Right lobe of liver (tissue), 6 donors: ENCODE results near the gene KCNQ1. TPM values are rescaled to one million over a fixed set of nuclear protein-coding genes. Genes with fewer than 3 reads are reported as not detected.

Experiments used
- ATAC-seq, 4 donors: fragments of 200-7000 bp; cut with Tn5 transposase; one replicate each; pipeline ENCODE4 v1.9.1; 2020; ENCODE audit warnings: mild to moderate bottlenecking in 4 of 4, moderate library complexity in 4 of 4
- DNase-seq, 3 donors: peaks; one replicate each; pipeline ENCODE4 v3.0.0-alpha.2; 2020
- H3K27ac ChIP-seq, 3 donors: fragments of 200-600 bp; one replicate each; pipeline ENCODE4 v1.8.0; 2022
- H3K27me3 ChIP-seq, 2 donors: fragments of 200-600 bp; one replicate each; pipeline ENCODE4 v1.8.0; 2022
- H3K36me3 ChIP-seq, 4 donors: fragments of 200-600 bp; sonication (generic) in 1 of 4; one replicate each; pipeline versions ENCODE4 v1.5.1 to v1.8.0; 2017 to 2022; ENCODE audit warnings: control low read depth in 1 of 4
- H3K4me1 ChIP-seq, 4 donors: fragments of 200-600 bp; sonication (generic) in 1 of 4; one replicate each; pipeline versions ENCODE4 v1.5.1 to v1.8.0; 2017 to 2022; ENCODE audit warnings: control low read depth in 1 of 4
- H3K4me3 ChIP-seq, 3 donors: fragments of 200-600 bp; one replicate each; pipeline ENCODE4 v1.8.0; 2022
- H3K9me3 ChIP-seq, 4 donors: fragments of 200-600 bp; sonication (generic) in 1 of 4; one replicate each; pipeline versions ENCODE4 v1.5.1 to v1.8.0; 2017 to 2022; ENCODE audit warnings: control low read depth in 1 of 4
- POLR2A ChIP-seq: fragments of 450-650 bp; IDR thresholded peaks from one replicate; pipeline ENCODE4 v1.6.1; 2017; ENCODE audit warnings: antibody characterized with exemption, mild to moderate bottlenecking
- WGBS: methylation state at CpG from one replicate; pipeline ENCODE4 v1.1.6; 2018; ENCODE audit warnings: low coverage, low lambda C conversion rate; ENCODE audit not compliant: insufficient coverage; ENCODE audit errors: missing lambda C conversion rate; 5-methylcytosine and 5-hydroxymethylcytosine counted together
- intact Hi-C, 2 donors: fragments of 100-400 bp; cut with DNase I; formaldehyde crosslinking; loops; one replicate each; pipeline versions ENCODE4 v1.11.2 to v1.14.1; 2022
- total RNA-seq, 6 experiments: library from RNA; depleted of rRNA in 2 of 6; stranded (reverse); fragments of >200 nt in 2 of 6; fragmentation: NEBNext Ultra II Directional in 3 of 6; extraction: Animal tissue kit (Norgen Biotek cat#: 25700) in 3 of 6; gene quantifications; one replicate each; pipeline versions ENCODE4 v1.1.0 to v1.2.4, GENCODE V29; 2016 to 2023
- TF ChIP-seq, protein P1 (sequence below), 4 donors: fragments of 200-600 bp in 3 of 4; fragments of 450-650 bp in 1 of 4; IDR thresholded peaks; one replicate each; pipeline versions ENCODE4 v1.5.1 to v1.8.0; 2016 to 2022; ENCODE audit warnings: antibody characterized with exemption in 4 of 4, mild to moderate bottlenecking in 2 of 4
- donor health status: DM: no; HTN: yes; CAD: no.
- donor health status: DM: no; HTN: no; CAD: no.
- donor health status: DM: no; HTN: no; CAD: no.
- donor health status: DM: no; HTN: yes; CAD: no.
- donor health status: DM: no; HTN: yes; CAD: no.

The KCNQ1 gene
- total RNA-seq, 6 experiments from 2014 or later, result 0.61 to 2.4 (median 1.8) TPM

DNA sequence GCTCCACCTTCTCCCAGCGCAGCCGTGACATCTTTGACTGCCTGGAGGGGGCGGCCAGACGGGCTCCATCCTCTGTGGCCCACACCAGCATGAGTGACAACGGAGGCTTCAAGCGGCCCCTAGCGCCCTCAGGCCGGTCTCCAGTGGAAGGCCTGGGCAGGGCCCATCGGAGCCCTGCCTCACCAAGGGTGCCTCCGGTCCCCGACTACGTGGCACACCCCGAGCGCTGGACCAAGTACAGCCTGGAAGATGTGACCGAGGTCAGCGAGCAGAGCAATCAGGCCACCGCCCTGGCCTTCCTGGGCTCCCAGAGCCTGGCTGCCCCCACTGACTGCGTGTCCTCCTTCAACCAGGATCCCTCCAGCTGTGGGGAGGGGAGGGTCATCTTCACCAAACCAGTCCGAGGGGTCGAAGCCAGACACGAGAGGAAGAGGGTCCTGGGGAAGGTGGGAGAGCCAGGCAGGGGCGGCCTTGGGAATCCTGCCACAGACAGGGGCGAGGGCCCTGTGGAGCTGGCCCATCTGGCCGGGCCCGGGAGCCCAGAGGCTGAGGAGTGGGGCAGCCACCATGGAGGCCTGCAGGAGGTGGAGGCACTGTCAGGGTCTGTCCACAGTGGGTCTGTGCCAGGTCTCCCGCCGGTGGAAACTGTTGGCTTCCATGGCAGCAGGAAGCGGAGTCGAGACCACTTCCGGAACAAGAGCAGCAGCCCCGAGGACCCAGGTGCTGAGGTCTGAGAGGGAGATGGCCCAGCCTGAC lies 41.7 kb upstream of the KCNQ1 start:
- Histone ChIP-seq H3K36me3 (peaks cover 0 to 14% (median 0%) of the 10 kb centered on the region in 4 donors), H3K9me3 (no peaks in the 10 kb centered on the region), H3K4me3 (no peak overlapping the region), H3K27ac (no peak overlapping the region), H3K4me1 (peaks cover 0 to 21% (median 7%) of the 10 kb centered on the region in 4 donors), H3K27me3 (no peaks in the 10 kb centered on the region)
- DNase-seq (no peak), ATAC-seq (no peak)
- TF ChIP-seq POLR2A, result no peak
- TF ChIP-seq, protein P1, sequence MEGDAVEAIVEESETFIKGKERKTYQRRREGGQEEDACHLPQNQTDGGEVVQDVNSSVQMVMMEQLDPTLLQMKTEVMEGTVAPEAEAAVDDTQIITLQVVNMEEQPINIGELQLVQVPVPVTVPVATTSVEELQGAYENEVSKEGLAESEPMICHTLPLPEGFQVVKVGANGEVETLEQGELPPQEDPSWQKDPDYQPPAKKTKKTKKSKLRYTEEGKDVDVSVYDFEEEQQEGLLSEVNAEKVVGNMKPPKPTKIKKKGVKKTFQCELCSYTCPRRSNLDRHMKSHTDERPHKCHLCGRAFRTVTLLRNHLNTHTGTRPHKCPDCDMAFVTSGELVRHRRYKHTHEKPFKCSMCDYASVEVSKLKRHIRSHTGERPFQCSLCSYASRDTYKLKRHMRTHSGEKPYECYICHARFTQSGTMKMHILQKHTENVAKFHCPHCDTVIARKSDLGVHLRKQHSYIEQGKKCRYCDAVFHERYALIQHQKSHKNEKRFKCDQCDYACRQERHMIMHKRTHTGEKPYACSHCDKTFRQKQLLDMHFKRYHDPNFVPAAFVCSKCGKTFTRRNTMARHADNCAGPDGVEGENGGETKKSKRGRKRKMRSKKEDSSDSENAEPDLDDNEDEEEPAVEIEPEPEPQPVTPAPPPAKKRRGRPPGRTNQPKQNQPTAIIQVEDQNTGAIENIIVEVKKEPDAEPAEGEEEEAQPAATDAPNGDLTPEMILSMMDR (IDR thresholded peaks at IDR 0.05), result no peak
- intact Hi-C loops, result no loop called here
- 80% methylated on average over 2 of the region's 31 CpGs for WGBS

DNA sequence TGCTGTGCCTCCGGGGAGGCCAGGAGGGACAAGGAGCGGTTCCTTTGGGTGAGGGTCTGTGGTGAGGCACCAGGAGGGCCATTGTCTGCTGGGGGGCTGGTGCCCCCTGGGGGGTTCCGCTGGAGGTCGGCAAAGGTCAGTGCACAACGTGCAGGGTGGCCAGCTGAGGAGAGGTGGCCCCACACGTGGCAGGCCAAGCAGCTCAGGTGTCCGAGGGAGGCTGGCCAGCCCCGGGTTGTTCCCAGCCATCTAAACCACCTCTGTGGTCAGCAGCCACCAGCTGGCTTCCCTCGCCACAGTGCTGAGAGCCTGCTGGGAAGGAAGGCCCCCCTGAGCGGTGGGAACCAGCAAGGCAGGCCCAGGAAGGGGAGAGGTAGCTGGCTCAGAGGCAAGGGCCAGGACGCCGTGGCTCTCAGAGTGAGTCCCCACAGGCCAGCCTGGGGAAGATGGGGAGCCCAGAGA lies 40.0 kb upstream of the KCNQ1 start:
- Histone ChIP-seq H3K27ac (no peak overlapping the region), H3K9me3 (no peaks in the 10 kb centered on the region), H3K4me1 (peaks cover 0 to 10% (median 4%) of the 10 kb centered on the region in 4 donors), H3K4me3 (no peak overlapping the region), H3K36me3 (peaks cover 0 to 12% (median 0%) of the 10 kb centered on the region in 4 donors), H3K27me3 (no peaks in the 10 kb centered on the region)
- DNase-seq (no peak), ATAC-seq (no peak)
- WGBS, result 60% methylated on average over 2 of the region's 12 CpGs
- TF ChIP-seq, protein P1 (IDR thresholded peaks at IDR 0.05), result no peak
- TF ChIP-seq POLR2A, result no peak
- intact Hi-C loops, result loop anchor here in 1 of 2 donors (5.0 kb wide), 1 partner anchor 97 kb away; no protein-coding TSS in a partner anchor

DNA sequence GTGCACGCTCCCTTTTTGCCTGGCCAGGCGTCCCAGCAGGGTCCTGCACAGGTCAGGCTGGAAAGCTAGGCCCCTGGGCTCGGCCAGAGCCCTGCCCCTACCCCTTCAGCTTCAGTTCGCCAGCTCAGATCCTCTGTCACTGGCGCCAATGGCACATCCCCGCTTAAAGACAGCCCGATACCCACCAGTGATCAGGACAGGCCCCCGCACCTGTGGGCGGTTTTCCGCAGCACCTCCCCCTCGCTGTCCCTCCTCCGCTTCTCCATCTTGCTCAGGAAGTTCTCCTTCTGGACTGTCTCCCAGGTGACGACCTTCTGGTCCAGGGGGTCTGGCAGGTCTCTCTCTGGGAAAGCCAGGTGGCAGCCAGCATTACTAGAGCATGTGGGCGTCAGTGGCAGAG lies 38.4 kb upstream of the KCNQ1 start:
- no peak overlapping the region for H3K4me3 ChIP-seq
- intact Hi-C loops, result loop anchor here in 1 of 2 donors (5.0 kb wide), 1 partner anchor 99 kb away; no protein-coding TSS in a partner anchor
- WGBS, result 90% methylated on average over 9 of the region's 14 CpGs
- H3K27me3 ChIP-seq, result no peaks in the 10 kb centered on the region
- no peak for ATAC-seq
- TF ChIP-seq, protein P1 (IDR thresholded peaks at IDR 0.05), result no peak
- TF ChIP-seq POLR2A, result no peak
- no peaks in the 10 kb centered on the region for H3K9me3 ChIP-seq
- peaks cover 0 to 12% (median 0%) of the 10 kb centered on the region in 4 donors for H3K36me3 ChIP-seq
- peaks cover 0 to 8% (median 3%) of the 10 kb centered on the region in 4 donors for H3K4me1 ChIP-seq
- no peak overlapping the region for H3K27ac ChIP-seq
- DNase-seq, result no peak

DNA sequence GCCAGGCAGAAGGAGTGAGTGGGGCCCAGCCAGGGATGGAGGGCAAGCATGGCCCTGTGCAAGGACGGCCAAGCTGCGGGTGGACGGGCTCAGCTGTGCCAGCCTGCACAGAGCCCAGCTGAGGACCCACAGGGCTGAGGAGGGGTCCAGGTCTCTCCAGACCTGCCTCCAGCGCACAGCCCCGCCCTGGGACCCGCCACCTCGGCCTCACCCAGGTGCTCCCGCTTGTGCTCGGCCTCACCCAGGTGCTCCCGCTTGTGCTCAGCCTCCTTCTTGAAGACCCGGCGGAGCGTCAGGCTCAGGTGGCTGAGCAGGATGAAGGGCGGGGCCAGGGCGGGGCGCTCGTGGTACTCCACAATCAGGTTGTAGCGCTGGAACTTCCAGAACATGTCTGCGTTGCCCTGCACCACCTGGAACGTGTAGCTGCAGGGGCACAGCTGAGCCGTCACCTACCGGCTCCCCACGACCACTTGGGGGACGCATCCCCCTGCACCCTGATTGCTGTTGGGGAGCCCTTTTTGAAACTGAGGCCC lies 37.9 kb upstream of the KCNQ1 start:
- TF ChIP-seq POLR2A, result no peak
- TF ChIP-seq, protein P1 (IDR thresholded peaks at IDR 0.05), result no peak
- ATAC-seq, result no peak
- Histone ChIP-seq H3K27ac (no peak overlapping the region), H3K9me3 (no peaks in the 10 kb centered on the region), H3K4me1 (peaks cover 0 to 3% (median under 1%) of the 10 kb centered on the region in 4 donors), H3K36me3 (peaks cover 0 to 12% (median 0%) of the 10 kb centered on the region in 4 donors), H3K27me3 (no peaks in the 10 kb centered on the region), H3K4me3 (no peak overlapping the region)
- WGBS, result no CpG with 5 or more reads among the region's 24 CpGs
- intact Hi-C loops, result loop anchor here in 1 of 2 donors (5.0 kb wide), 1 partner anchor 100 kb away; no protein-coding TSS in a partner anchor
- DNase-seq, result no peak
